ENCODE data around the gene ACE2. TPM values are rescaled to one million over a fixed set of nuclear protein-coding genes. Genes with fewer than 3 reads are reported as not detected.

ACE2 gene
- total and polyA plus RNA-seq, 2 donors (not counting 1 experiment from before 2014, with no cell fraction given), result not detected

DNA sequence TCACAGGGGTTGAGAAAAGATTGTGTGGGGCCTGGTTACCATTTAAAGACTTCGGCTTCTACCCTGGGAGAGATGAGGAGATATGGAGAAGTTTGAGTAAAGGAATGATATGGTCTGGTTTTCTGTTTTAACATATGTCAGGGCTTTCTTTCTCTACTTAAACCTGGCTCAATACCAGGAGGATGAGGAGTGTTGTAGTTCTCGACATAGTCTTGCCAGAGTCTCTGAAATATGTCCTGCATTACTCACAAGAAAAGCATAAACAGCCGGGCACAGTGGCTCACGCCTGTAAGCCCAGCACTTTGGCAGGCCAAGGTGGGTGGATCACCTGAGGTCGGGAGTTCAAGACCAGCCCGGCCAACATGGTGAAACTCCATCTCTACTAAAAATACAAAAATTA lies 16.4 kb upstream of the ACE2 start:
- Histone ChIP-seq H3K4me1 (ENCODE audit: control insufficient read depth in 2 of 2, insufficient read depth in 2 of 2, low read length in 2 of 2) (no peaks in the 10 kb centered on the region), H3K27ac (ENCODE audit: low read length in 2 of 2) (no peak overlapping the region), H3K36me3 (replicated peaks in 1 of 2; ENCODE audit: control extremely low read depth in 1 of 2, control insufficient read depth in 1 of 2, extremely low read depth in 1 of 2, insufficient read depth in 2 of 2, low read length in 1 of 2) (no peaks in the 10 kb centered on the region), H3K9me3 (ENCODE audit: control extremely low read depth in 1 of 3, control insufficient read depth in 2 of 3, insufficient read depth in 1 of 3, low read length in 2 of 3) (no peaks in the 10 kb centered on the region), H3K27me3 (replicated peaks in 1 of 4; ENCODE audit: control extremely low read depth in 1 of 4, control insufficient read depth in 3 of 4, insufficient read depth in 4 of 4, low read length in 3 of 4) (peaks cover 0 to 3% (median 0%) of the 10 kb centered on the region in 4 experiments), H3K79me2 (ENCODE audit: control insufficient read depth, insufficient read depth, low read length) (no peaks in the 10 kb centered on the region), H4K20me1 (ENCODE audit: control insufficient read depth, insufficient read depth, low read length, poor library complexity, severe bottlenecking) (no peaks in the 10 kb centered on the region), H3K9ac (ENCODE audit: low read length) (no peak overlapping the region), H3K4me3 (ENCODE audit: control extremely low read depth in 1 of 5, extremely low read depth in 1 of 5, insufficient read depth in 1 of 5, low read depth in 2 of 5, low read length in 4 of 5) (no peak overlapping the region), H3K4me2 (replicated peaks; ENCODE audit: low read depth, low read length, poor library complexity, severe bottlenecking) (no peak overlapping the region), H2AFZ (ENCODE audit: insufficient read depth, low read depth, low read length, poor library complexity, severe bottlenecking) (no peak overlapping the region)
- Mint-ChIP-seq H3K9me3 (ENCODE audit: insufficient read depth) (no peaks in the 10 kb centered on the region), H3K4me1 (no peaks in the 10 kb centered on the region), H3K27me3 (no peaks in the 10 kb centered on the region), H3K4me3 (no peak overlapping the region), H3K27ac (no peak overlapping the region)
- no peak for ATAC-seq (ENCODE audit: low read depth)
- intact Hi-C loops (cut with micrococcal nuclease), result no loop called here
- no peak for DNase-seq
- WGBS (ENCODE audit: insufficient coverage), result 86% methylated on average over 2 of the region's 6 CpGs
- POLR2A ChIA-PET, result no interaction called here
- TF ChIP-seq CTCF (IDR thresholded peaks at IDR 0.05) (no peak), EZH2 (IDR thresholded peaks at IDR 0.05; ENCODE audit: borderline replicate concordance, insufficient read depth, low read depth, low read length, poor library complexity, severe bottlenecking) (no peak)
- CTCF ChIA-PET, result no interaction called here

- ATAC-seq (ENCODE audit: low read depth) (no peak), DNase-seq (no peak)
- Mint-ChIP-seq H3K27me3 (no peaks in the 10 kb centered on the region), H3K4me3 (no peak overlapping the region), H3K4me1 (no peaks in the 10 kb centered on the region), H3K9me3 (ENCODE audit: insufficient read depth) (no peaks in the 10 kb centered on the region), H3K27ac (no peak overlapping the region)
- POLR2A ChIA-PET, result no interaction called here
- H3K79me2 ChIP-seq (ENCODE audit: control insufficient read depth, insufficient read depth, low read length), result no peaks in the 10 kb centered on the region
- CTCF ChIA-PET, result no interaction called here
- TF ChIP-seq EZH2 (IDR thresholded peaks at IDR 0.05; ENCODE audit: borderline replicate concordance, insufficient read depth, low read depth, low read length, poor library complexity, severe bottlenecking), result no peak
- no peak for TF ChIP-seq CTCF (IDR thresholded peaks at IDR 0.05)
- H3K4me3 ChIP-seq (ENCODE audit: control extremely low read depth in 1 of 5, extremely low read depth in 1 of 5, insufficient read depth in 1 of 5, low read depth in 2 of 5, low read length in 4 of 5), result no peak overlapping the region
- intact Hi-C loops (cut with micrococcal nuclease), result no loop called here
- no peak overlapping the region for H3K4me2 ChIP-seq (replicated peaks; ENCODE audit: low read depth, low read length, poor library complexity, severe bottlenecking)
- no peaks in the 10 kb centered on the region for H3K9me3 ChIP-seq (ENCODE audit: control extremely low read depth in 1 of 3, control insufficient read depth in 2 of 3, insufficient read depth in 1 of 3, low read length in 2 of 3)
- H2AFZ ChIP-seq (ENCODE audit: insufficient read depth, low read depth, low read length, poor library complexity, severe bottlenecking), result no peak overlapping the region
- H3K27ac ChIP-seq (ENCODE audit: low read length in 2 of 2), result no peak overlapping the region
- 75% methylated on average over 1 of the region's 3 CpGs for WGBS (ENCODE audit: insufficient coverage)
- no peak overlapping the region for H3K9ac ChIP-seq (ENCODE audit: low read length)
- peaks cover 0 to 3% (median 0%) of the 10 kb centered on the region in 4 experiments for H3K27me3 ChIP-seq (replicated peaks in 1 of 4; ENCODE audit: control extremely low read depth in 1 of 4, control insufficient read depth in 3 of 4, insufficient read depth in 4 of 4, low read length in 3 of 4)
- no peaks in the 10 kb centered on the region for H4K20me1 ChIP-seq (ENCODE audit: control insufficient read depth, insufficient read depth, low read length, poor library complexity, severe bottlenecking)
- no peaks in the 10 kb centered on the region for H3K36me3 ChIP-seq (replicated peaks in 1 of 2; ENCODE audit: control extremely low read depth in 1 of 2, control insufficient read depth in 1 of 2, extremely low read depth in 1 of 2, insufficient read depth in 2 of 2, low read length in 1 of 2)
- no peaks in the 10 kb centered on the region for H3K4me1 ChIP-seq (ENCODE audit: control insufficient read depth in 2 of 2, insufficient read depth in 2 of 2, low read length in 2 of 2)
Measured at GRCh38 chrX:15616531-15616930, 15.8 kb upstream of the ACE2 start.

All from B cell (primary cell).